ENCODE results near the gene FAM114A2.

DNA sequence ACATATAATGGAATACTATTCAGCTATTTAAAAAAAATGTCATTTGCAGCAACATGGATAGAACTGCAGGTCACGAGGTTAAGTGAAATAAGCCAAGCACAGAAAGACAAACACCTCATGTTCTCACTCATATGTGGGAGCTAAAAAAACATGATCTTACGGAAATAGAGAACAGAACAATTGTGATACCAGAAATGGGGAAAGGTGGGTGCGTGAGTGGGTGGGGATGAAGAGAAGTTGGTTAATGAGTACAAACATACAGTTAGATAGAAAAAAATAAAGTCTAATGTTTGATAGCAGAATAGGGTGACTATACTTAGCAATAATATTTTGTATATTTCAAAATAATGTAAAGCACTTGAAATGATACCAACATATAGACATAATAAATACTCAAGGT lies 38.7 kb downstream of the FAM114A2 start:
- no peak for TF ChIP-seq POLR2A (IDR thresholded peaks at IDR 0.05; ENCODE audit: low read depth, low read length)
- TF ChIP-seq POLR2AphosphoS5 (IDR thresholded peaks at IDR 0.05; ENCODE audit: low read depth, low read length): no peak

Measured in GM12892 (cell line).